ENCODE results near the gene TOM1.
A peak's percentile ranks its signal among the peaks of the same experiment; 100 is the strongest.
"Not testable (repeated sequence)": the region's sequence is repeated elsewhere in the genome, so short reads cannot be mapped to it uniquely, and the experiment has no call there.

Gene TOM1

DNA sequence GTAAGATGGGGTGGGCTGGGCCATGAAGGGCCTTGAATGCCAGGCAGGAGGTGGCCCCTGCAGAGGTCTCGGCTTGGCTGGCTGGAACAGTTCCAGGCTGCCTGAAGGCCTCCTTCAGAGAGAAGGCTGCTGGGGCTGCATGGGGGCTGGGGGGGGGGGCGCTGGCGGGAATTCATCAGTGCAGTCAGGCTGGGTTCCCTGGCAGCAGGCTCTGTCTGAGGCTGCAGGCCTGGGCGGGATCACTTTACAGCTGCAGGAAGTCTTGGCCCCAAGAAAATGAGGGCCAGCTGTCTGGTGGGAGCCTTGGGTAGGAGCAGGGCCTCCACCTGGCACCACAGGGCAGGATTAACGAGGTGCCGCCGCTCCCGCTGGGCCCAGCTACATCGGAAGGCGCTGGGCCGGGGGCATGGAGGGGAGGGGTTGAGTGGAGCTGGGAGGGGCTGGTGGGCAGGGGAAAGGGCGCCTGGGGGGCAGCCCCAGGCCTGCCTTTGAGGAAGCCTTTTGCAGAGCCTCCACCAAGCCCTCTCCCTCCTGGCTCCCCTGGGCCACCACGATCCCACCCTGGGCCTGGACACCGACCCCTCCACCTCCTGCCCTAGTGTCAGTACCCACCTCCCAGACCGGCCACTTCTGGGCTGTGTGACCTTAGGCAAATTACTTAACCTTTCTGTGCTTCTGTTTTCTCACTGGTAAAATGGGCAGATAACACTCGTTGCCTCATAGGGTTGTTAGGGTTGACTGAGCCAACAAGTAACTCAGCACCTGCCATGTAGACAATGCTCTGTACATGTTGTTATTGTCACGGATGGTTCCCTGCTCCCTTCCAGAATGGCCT lies 50.2 kb downstream of the TOM1 start:
- DNase-seq, result no peak
- TF ChIP-seq POLR2A (IDR thresholded peaks at IDR 0.05; ENCODE audit: low read length) (no peak), GATA1 (IDR thresholded peaks at IDR 0.05; ENCODE audit: low read depth, low read length) (no peak)

DNA sequence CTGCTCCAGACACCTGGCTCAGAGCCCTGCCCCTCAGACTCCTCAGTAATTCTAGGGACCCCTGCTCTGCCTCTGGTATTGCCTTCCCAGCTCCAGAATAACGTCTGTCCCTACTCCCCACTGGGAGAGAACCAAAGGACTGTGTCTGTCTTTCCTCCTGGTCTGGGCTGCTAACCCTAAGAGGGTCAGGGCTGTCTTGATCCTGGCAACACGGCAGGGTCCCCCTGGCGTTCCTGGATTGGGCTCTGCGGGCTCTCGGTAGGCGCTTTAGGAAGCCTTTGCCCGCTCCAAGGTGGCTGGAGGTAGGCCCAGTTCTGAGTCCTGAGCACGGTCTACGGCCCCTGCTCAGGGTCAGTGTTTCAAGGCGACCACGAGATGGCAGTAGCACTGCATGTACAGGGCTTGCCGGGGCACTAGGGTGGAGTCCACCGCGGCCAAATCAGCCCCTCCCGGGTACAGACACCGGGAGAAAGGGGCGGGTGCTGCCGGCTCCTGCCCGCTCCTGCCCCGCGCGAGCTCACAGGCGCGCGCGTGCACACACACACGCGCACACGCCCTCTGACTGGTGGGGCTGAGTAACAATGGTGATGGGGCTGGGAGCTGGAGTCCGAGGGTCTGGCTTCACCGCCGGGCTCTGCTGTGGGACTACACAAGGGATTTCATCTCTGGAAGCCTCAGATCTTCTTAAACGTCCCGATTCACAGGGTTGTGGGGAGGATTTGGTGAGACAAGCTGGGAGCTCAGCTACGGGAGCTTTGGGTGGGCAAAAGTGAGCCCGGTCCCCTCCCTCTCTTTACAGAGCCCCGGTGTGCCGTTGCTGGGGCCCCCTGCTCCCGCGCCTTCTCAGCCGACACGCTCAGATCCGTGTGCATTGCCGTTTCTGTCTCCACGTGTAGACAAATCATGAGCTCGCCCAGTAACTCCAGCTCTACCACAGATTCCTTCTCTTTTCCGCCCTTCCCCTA lies 51.1 kb downstream of the TOM1 start:
- DNase-seq, result peak; percentile 89 to 94
- no peak for TF ChIP-seq GATA1 (IDR thresholded peaks at IDR 0.05; ENCODE audit: low read depth, low read length)
- no peak for TF ChIP-seq POLR2A (IDR thresholded peaks at IDR 0.05; ENCODE audit: low read length)

DNA sequence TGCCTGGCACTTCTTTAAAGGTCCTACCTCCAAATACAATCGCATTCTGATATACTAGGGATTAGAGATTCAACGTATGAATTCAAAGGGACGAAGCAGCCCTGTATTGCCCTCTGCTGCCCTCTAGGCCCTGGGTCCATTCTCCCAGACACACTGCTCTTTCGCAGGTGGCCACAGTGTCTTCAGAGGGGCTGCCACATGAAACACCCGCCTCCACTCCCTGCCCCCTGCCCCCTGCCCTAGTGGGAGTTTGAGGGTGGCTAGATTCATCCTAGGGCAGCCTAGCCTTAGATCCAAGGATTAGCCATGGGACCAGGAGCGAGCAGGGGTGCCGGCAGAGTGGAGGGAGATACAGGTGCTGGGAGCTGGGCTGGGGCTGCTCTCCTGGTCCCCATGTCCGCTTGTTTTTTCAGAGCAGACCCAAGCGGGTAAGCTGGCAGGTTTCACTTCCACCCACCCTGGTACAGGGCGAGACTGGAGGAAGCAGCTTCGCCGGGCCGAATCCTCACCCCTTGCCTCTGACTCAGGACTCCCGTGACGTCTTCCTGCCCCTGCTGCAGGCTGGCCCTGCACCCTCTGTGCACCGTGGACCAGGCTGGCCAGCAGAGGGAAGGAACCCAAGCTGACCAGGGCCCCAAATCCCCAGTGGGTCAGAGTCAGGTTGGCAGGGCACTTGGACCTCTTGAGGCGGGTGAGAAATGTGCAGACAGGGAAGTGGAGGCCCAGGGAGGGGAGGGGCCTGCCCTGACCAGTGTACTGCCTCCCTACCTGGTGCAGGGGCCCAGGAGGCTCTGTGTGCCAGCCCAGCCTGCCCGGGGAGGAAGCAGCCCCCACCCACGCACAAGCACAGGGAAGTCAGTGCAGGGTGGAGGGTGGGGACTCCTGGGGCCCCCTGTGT lies 52.8 kb downstream of the TOM1 start:
- no peak for TF ChIP-seq GATA1 (IDR thresholded peaks at IDR 0.05; ENCODE audit: low read depth, low read length)
- peak; percentile 23 for TF ChIP-seq POLR2A (IDR thresholded peaks at IDR 0.05; ENCODE audit: low read length)
- peak; percentile 16 to 30 for DNase-seq

DNA sequence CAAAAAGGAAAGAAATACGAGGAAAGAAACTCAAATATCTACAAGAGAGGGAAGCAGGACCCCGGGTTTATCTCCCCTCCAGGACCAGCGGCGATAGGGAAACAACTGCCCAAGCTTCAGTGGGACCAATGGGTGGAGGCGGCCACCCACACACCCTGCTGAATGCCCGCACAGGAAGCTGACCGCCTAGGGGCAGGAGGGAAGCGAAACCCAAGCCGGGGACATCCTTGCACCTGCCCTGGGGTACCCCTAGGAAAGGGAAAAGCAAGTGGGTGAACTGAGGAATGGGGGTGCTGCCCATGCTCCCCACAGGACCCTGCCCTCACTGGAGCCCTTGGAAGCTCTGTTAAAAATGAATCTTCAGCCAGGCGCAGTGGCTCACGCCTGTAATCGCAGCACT lies 53.6 kb downstream of the TOM1 start:
- TF ChIP-seq POLR2A (IDR thresholded peaks at IDR 0.05; ENCODE audit: low read length), result no peak
- no peak for DNase-seq

GRCh38 chr22:35354068-35354467 lies 54.4 kb downstream of the TOM1 start:
- TF ChIP-seq GATA1 (IDR thresholded peaks at IDR 0.05; ENCODE audit: low read depth, low read length), result no peak
- TF ChIP-seq POLR2A (IDR thresholded peaks at IDR 0.05; ENCODE audit: low read length), result no peak
- no peak for DNase-seq

GRCh38 chr22:35357883-35358621 lies 58.4 kb downstream of the TOM1 start:
- TF ChIP-seq POLR2A (IDR thresholded peaks at IDR 0.05; ENCODE audit: low read length), result no peak
- TF ChIP-seq GATA1 (IDR thresholded peaks at IDR 0.05; ENCODE audit: low read depth, low read length), result no peak
- DNase-seq, result no peak

GRCh38 chr22:35359380-35360065 lies 59.8 kb downstream of the TOM1 start:
- TF ChIP-seq POLR2A (IDR thresholded peaks at IDR 0.05; ENCODE audit: low read length), result no peak
- no peak for TF ChIP-seq GATA1 (IDR thresholded peaks at IDR 0.05; ENCODE audit: low read depth, low read length)
- DNase-seq, result no peak

GRCh38 chr22:35361001-35361558 lies 61.4 kb downstream of the TOM1 start:
- TF ChIP-seq POLR2A (IDR thresholded peaks at IDR 0.05; ENCODE audit: low read length), result no peak
- no peak for TF ChIP-seq GATA1 (IDR thresholded peaks at IDR 0.05; ENCODE audit: low read depth, low read length)
- no peak for DNase-seq

DNA sequence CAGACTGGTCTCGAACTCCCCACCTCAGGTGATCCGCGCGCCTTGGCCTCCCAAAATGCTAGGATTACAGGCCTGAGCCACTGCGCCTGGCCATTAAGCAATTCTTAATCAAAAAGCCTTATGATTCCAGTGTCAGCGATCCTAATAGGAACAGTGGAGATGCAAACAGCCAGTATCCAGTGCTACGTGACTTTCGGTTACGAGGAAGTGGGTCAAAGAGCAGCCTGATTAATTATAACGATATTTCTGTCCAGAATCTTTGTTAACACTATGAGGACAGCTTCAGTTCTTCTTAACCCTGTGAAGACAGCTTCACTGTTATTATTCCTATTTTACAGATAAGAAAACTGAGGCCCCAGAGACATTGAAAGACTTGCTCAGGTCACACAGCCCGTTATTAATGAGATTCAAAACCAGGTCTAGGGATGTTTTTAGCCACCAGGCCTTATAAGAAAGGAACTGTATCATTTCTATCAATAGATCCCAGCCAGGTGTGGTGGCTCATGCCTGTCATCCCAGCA lies 63.9 kb downstream of the TOM1 start:
- no peak for TF ChIP-seq GATA1 (IDR thresholded peaks at IDR 0.05; ENCODE audit: low read depth, low read length)
- TF ChIP-seq POLR2A (IDR thresholded peaks at IDR 0.05; ENCODE audit: low read length), result no peak
- no peak for DNase-seq

DNA sequence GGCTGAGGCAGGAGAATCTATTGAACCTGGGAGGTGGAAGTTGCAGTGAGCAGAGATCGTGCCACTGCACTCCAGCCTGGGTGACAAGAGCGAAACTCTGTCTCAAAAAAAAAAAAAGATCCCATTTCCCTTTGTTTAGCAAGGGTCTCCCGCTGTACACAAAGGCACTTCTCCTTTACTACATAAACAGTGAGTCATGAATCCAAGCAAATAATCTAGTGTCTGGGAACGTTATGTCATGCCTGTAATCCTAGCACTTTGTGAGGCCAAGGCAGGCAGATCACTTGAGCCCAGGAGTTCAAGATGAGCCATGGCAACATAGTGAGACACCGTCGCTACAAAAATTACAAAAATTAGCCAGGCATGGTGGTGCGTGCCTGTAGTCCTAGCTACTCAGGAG lies 64.5 kb downstream of the TOM1 start:
- DNase-seq, result not testable (repeated sequence)

- TF ChIP-seq GATA1 (IDR thresholded peaks at IDR 0.05; ENCODE audit: low read depth, low read length) (no peak), POLR2A (IDR thresholded peaks at IDR 0.05; ENCODE audit: low read length) (no peak)
These were observed 67.7 kb downstream of the TOM1 start for GRCh38 chr22:35367331-35367886.

GRCh38 chr22:35368386-35368785 lies 68.7 kb downstream of the TOM1 start:
- TF ChIP-seq POLR2A (IDR thresholded peaks at IDR 0.05; ENCODE audit: low read length) (no peak), GATA1 (IDR thresholded peaks at IDR 0.05; ENCODE audit: low read depth, low read length) (no peak)
- DNase-seq, result no peak

More at GRCh38 chr22:35367331-35367886, 67.7 kb downstream of the TOM1 start:
- DNase-seq, result peak in 1 of 2 experiments; percentile 22
